Measurements from ENCODE around the gene KIAA0930. TPM values are rescaled to one million over a fixed set of nuclear protein-coding genes. Genes with fewer than 3 reads are reported as not detected.

The KIAA0930 gene
- polyA plus RNA-seq, 1 of the 3 experiments (the other 2 are of a cell fraction), result 80.8 TPM

GRCh38 chr22:45286854-45287551, 46.3 kb upstream of the KIAA0930 start:
- no peak overlapping the region for H3K27ac ChIP-seq (ENCODE audit: low read depth in 2 of 2, low read length in 1 of 2)
- no peak for DNase-seq
- H3K4me3 ChIP-seq (ENCODE audit: low read depth in 2 of 2, low read length in 1 of 2), result no peak overlapping the region
- WGBS (ENCODE audit: low lambda C conversion rate), result 91% methylated on average over 11 of the region's 12 CpGs
- no peaks in the 10 kb centered on the region for H3K9me3 ChIP-seq
- H3K4me1 ChIP-seq (ENCODE audit: control insufficient read depth in 1 of 2, insufficient read depth in 2 of 2, low read depth in 1 of 2, low read length in 1 of 2), result peaks cover 0 to 3% of the 10 kb centered on the region in 2 experiments; a peak in 1 of 4 replicates
- POLR2A ChIA-PET, result no interaction called here
- no peak overlapping the region for H3K4me2 ChIP-seq
- no peaks in the 10 kb centered on the region for H4K20me1 ChIP-seq (ENCODE audit: insufficient read depth)
- TF ChIP-seq ZBTB33 (IDR thresholded peaks at IDR 0.05; ENCODE audit: borderline replicate concordance, low read depth), result no peak
- TF ChIP-seq RXRA (IDR thresholded peaks at IDR 0.05; ENCODE audit: borderline replicate concordance, low read depth), result no peak
- TF ChIP-seq CTCF (IDR thresholded peaks at IDR 0.05), result no peak
- no peak for TF ChIP-seq REST (IDR thresholded peaks at IDR 0.05; ENCODE audit: low read depth, low read length)
- no peak for TF ChIP-seq CHD2 (IDR thresholded peaks at IDR 0.05; ENCODE audit: low read length, partially characterized antibody)
- TF ChIP-seq RCOR1 (IDR thresholded peaks at IDR 0.05; ENCODE audit: low read length), result no peak
- TF ChIP-seq TCF12 (IDR thresholded peaks at IDR 0.05), result no peak
- no peak for TF ChIP-seq MEF2A (IDR thresholded peaks at IDR 0.05; ENCODE audit: borderline replicate concordance, low read depth)
- TF ChIP-seq RFX5 (IDR thresholded peaks at IDR 0.05; ENCODE audit: low read length), result no peak
- TF ChIP-seq ELF1 (IDR thresholded peaks at IDR 0.05), result no peak
- no peaks in the 10 kb centered on the region for H3K36me3 ChIP-seq (replicated peaks in 1 of 2; ENCODE audit: control insufficient read depth in 1 of 2, insufficient read depth in 2 of 2, low read length in 1 of 2)
- CTCF ChIA-PET, result no interaction called here
- no peaks in the 10 kb centered on the region for H3F3A ChIP-seq (replicated peaks; ENCODE audit: insufficient read depth)
- no peaks in the 10 kb centered on the region for H3K79me2 ChIP-seq (ENCODE audit: insufficient read depth)
- H3K9ac ChIP-seq, result no peak overlapping the region
- H2AFZ ChIP-seq (ENCODE audit: low read depth), result no peak overlapping the region
- peaks cover 6% of the 10 kb centered on the region; the same call in 1 of the 2 replicates for H3K27me3 ChIP-seq (ENCODE audit: insufficient read depth)
- no peaks in the 10 kb centered on the region for H3K9me2 ChIP-seq
